ENCODE results near the gene ZNF341.
"Not testable (repeated sequence)": the region's sequence is repeated elsewhere in the genome, so short reads cannot be mapped to it uniquely, and the experiment has no call there.

Gene ZNF341

GRCh38 chr20:33789109-33789857 is 57.5 kb downstream of the ZNF341 start:
- DNase-seq: peak in 1 of 10 donors; percentile 63
- intact Hi-C loops (cut with DNase I): no loop called here

- intact Hi-C loops (cut with DNase I): no loop called here
- no peak for DNase-seq
Observed at GRCh38 chr20:33789858-33790182, 58.0 kb downstream of the ZNF341 start.

GRCh38 chr20:33790566-33790965 is 58.8 kb downstream of the ZNF341 start:
- intact Hi-C loops (cut with DNase I): no loop called here
- DNase-seq: peak in 1 of 10 donors; percentile 67

- DNase-seq: no peak
Observed at GRCh38 chr20:33791021-33791420, 59.2 kb downstream of the ZNF341 start.

GRCh38 chr20:33791540-33791939 is 59.7 kb downstream of the ZNF341 start:
- DNase-seq: no peak
- intact Hi-C loops (cut with DNase I): no loop called here

More at GRCh38 chr20:33791021-33791420, 59.2 kb downstream of the ZNF341 start:
- intact Hi-C loops (cut with DNase I): no loop called here

GRCh38 chr20:33791959-33792597 is 60.3 kb downstream of the ZNF341 start:
- intact Hi-C loops (cut with DNase I): no loop called here
- peak in 4 of 10 donors; percentile 25 to 86 (median 36) for DNase-seq

GRCh38 chr20:33792598-33792989 is 60.8 kb downstream of the ZNF341 start:
- DNase-seq; intact Hi-C loops (cut with DNase I): not testable (repeated sequence)

GRCh38 chr20:33793011-33793931 is 61.5 kb downstream of the ZNF341 start:
- intact Hi-C loops (cut with DNase I): no loop called here
- DNase-seq: no peak

GRCh38 chr20:33796263-33796906 is 64.6 kb downstream of the ZNF341 start:
- intact Hi-C loops (cut with DNase I): no loop called here
- no peak for DNase-seq

- intact Hi-C loops (cut with DNase I): no loop called here
- DNase-seq: no peak
Observed at GRCh38 chr20:33796907-33797544, 65.2 kb downstream of the ZNF341 start.

GRCh38 chr20:33798444-33798843 is 66.6 kb downstream of the ZNF341 start:
- DNase-seq: no peak
- intact Hi-C loops (cut with DNase I): no loop called here

GRCh38 chr20:33803921-33804337 is 72.1 kb downstream of the ZNF341 start:
- intact Hi-C loops (cut with DNase I): no loop called here
- no peak for DNase-seq

- DNase-seq: no peak
- intact Hi-C loops (cut with DNase I): no loop called here
Observed at GRCh38 chr20:33808388-33808787, 76.6 kb downstream of the ZNF341 start.

GRCh38 chr20:33810259-33810658 is 78.5 kb downstream of the ZNF341 start:
- intact Hi-C loops (cut with DNase I): loop anchor here (2.0 to 10.0 kb wide), 2 partner anchors 75 to 303 kb away; partner anchors contain the start of genes EIF2S2 and ZNF341
- no peak for DNase-seq

- intact Hi-C loops (cut with DNase I): loop anchor here (2.0 to 10.0 kb wide), 2 partner anchors 76 to 302 kb away; partner anchors contain the start of genes EIF2S2 and ZNF341
- peak; percentile 98 to 100 (median 99) for DNase-seq
Observed at GRCh38 chr20:33810885-33811775, 79.3 kb downstream of the ZNF341 start, which contains the start of gene CHMP4B. TSS of gene CHMP4B (plus strand) at chr20:33811348. CDS start at chr20:33811469, 121 bp downstream.

GRCh38 chr20:33811776-33812151 is 80.0 kb downstream of the ZNF341 start:
- intact Hi-C loops (cut with DNase I): loop anchor here (2.0 to 10.0 kb wide), 2 partner anchors 77 to 301 kb away; partner anchors contain the start of genes EIF2S2 and ZNF341
- no peak for DNase-seq

GRCh38 chr20:33812152-33812849 is 80.5 kb downstream of the ZNF341 start:
- DNase-seq: peak in 1 of 10 donors; percentile 85
- intact Hi-C loops (cut with DNase I): loop anchor here (10.0 kb wide), 1 partner anchor 78 kb away; the partner anchor contains the start of gene ZNF341
